ENCODE data around the gene TMPRSS11F. TPM values are rescaled to one million over a fixed set of nuclear protein-coding genes. Genes with fewer than 3 reads are reported as not detected.
"Not testable (repeated sequence)": the region's sequence is repeated elsewhere in the genome, so short reads cannot be mapped to it uniquely, and the experiment has no call there.

TMPRSS11F gene
- total RNA-seq, result not detected
- polyA plus RNA-seq, result not detected
- long read RNA-seq, donor 1, result 0 reads
- long read RNA-seq, donor 2, result 0 reads

DNA sequence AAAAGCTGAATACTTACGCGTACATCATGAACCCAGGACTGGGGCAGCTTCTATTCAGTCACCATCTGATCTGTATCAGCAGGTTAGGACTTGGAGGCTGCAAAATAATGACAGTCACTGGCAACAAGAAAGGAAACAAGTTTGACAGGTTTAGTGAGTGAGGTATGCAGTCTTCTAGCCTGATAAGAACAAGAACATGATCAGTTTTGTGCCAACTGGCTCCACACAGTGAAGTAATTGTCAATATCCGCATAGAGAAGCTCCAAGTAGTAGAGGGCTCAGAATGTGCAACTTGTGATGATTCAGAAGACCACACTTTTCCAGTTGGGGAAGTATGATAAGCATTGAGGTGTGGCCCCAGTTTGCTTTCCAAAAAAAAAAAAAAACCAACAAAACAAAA lies at the start of gene TMPRSS11F:
TMPRSS11F (minus strand) TSS at position 77 of the 400 bp plus-strand sequence; CDS start at position 28, 49 bp downstream.
- 48 to 94% (median 67%) methylated on average over 3 of the region's 3 CpGs for WGBS, 3 donors

DNA sequence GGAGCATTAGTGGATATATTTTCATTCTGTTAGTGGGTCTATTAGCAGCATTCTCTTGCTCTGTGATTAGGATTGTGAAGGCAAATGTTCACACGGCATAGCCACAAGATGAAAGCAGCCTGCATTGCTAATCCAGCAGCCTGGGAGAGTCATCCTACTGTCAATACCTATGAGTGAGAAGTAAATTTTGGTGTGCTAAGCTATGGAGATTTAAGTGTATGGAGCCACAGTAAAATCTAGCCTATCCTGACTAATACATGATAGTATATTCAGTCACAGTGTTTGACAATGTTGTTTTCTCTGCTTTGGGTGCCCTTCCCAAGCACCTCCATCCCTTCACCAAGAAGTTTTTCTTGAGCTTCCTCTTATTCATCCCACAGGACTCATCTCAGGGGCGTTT lies 47.2 kb upstream of the TMPRSS11F start:
- 30 to 34% (median 33%) methylated on average over 2 of the region's 2 CpGs for WGBS, 3 donors

More for the DNA sequence above, at the start of gene TMPRSS11F:
- no peaks in the 10 kb centered on the region for H3K4me1 ChIP-seq
- intact Hi-C loops (cut with DNase I), result no loop called here
- TF ChIP-seq, protein P1, sequence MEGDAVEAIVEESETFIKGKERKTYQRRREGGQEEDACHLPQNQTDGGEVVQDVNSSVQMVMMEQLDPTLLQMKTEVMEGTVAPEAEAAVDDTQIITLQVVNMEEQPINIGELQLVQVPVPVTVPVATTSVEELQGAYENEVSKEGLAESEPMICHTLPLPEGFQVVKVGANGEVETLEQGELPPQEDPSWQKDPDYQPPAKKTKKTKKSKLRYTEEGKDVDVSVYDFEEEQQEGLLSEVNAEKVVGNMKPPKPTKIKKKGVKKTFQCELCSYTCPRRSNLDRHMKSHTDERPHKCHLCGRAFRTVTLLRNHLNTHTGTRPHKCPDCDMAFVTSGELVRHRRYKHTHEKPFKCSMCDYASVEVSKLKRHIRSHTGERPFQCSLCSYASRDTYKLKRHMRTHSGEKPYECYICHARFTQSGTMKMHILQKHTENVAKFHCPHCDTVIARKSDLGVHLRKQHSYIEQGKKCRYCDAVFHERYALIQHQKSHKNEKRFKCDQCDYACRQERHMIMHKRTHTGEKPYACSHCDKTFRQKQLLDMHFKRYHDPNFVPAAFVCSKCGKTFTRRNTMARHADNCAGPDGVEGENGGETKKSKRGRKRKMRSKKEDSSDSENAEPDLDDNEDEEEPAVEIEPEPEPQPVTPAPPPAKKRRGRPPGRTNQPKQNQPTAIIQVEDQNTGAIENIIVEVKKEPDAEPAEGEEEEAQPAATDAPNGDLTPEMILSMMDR (IDR thresholded peaks at IDR 0.05), result no peak
- no peak within 1 kb of the TSS for H3K27ac ChIP-seq
- H3K27me3 ChIP-seq (ENCODE audit: insufficient read depth in 3 of 3, low read length in 2 of 3), result no peaks in the 10 kb centered on the region
- ATAC-seq (no peak), DNase-seq (no peak)
- H3K9me3 ChIP-seq, result no peaks in the 10 kb centered on the region
- no peaks in the 10 kb centered on the region for H3K36me3 ChIP-seq (ENCODE audit: insufficient read depth in 1 of 2, low read depth in 1 of 2)
- H3K4me3 ChIP-seq, result no peak within 1 kb of the TSS

DNA sequence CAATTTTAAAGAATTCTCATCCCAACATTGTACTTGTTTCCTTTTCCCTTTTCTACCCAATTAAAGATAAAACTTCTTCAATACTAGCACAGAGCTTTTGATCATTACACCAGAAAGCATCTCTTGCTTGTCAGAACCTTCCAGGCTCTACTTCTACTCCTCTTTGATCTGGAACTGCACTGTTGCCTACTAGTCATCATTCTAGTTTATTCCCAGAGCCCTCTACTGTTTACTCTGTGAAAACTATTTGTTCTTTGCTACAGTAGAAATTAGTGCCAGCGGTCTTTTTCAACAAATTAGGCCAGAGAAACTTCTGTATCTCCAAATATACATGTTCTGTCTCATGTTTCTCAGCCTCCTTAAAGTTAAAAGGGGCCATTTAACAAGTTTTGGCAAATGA lies 46.8 kb upstream of the TMPRSS11F start:
- Histone ChIP-seq H3K9me3 (no peaks in the 10 kb centered on the region), H3K27ac (no peak overlapping the region), H3K4me1 (no peaks in the 10 kb centered on the region), H3K36me3 (ENCODE audit: insufficient read depth in 1 of 2, low read depth in 1 of 2) (no peaks in the 10 kb centered on the region), H3K27me3 (ENCODE audit: insufficient read depth in 3 of 3, low read length in 2 of 3) (no peaks in the 10 kb centered on the region), H3K4me3 (no peak overlapping the region)
- DNase-seq (no peak), ATAC-seq (no peak)
- intact Hi-C loops (cut with DNase I), result loop anchor here in 1 of 2 donors (10.0 kb wide), 1 partner anchor 432 kb away; no protein-coding TSS in a partner anchor
- TF ChIP-seq, protein P1 (IDR thresholded peaks at IDR 0.05), result no peak
- 20 to 29% (median 25%) methylated on average over 1 of the region's 1 CpG for WGBS, 3 donors

More for the DNA sequence above, 47.2 kb upstream of the TMPRSS11F start:
- ATAC-seq, result no peak
- H3K9me3 ChIP-seq, result no peaks in the 10 kb centered on the region
- no peak for DNase-seq
- no peaks in the 10 kb centered on the region for H3K27me3 ChIP-seq (ENCODE audit: insufficient read depth in 3 of 3, low read length in 2 of 3)
- no peaks in the 10 kb centered on the region for H3K36me3 ChIP-seq (ENCODE audit: insufficient read depth in 1 of 2, low read depth in 1 of 2)
- H3K27ac ChIP-seq, result no peak overlapping the region
- H3K4me1 ChIP-seq, result no peaks in the 10 kb centered on the region
- no peak overlapping the region for H3K4me3 ChIP-seq
- intact Hi-C loops (cut with DNase I), result loop anchor here in 1 of 2 donors (10.0 kb wide), 1 partner anchor 432 kb away; no protein-coding TSS in a partner anchor
- TF ChIP-seq, protein P1 (IDR thresholded peaks at IDR 0.05), result no peak

DNA sequence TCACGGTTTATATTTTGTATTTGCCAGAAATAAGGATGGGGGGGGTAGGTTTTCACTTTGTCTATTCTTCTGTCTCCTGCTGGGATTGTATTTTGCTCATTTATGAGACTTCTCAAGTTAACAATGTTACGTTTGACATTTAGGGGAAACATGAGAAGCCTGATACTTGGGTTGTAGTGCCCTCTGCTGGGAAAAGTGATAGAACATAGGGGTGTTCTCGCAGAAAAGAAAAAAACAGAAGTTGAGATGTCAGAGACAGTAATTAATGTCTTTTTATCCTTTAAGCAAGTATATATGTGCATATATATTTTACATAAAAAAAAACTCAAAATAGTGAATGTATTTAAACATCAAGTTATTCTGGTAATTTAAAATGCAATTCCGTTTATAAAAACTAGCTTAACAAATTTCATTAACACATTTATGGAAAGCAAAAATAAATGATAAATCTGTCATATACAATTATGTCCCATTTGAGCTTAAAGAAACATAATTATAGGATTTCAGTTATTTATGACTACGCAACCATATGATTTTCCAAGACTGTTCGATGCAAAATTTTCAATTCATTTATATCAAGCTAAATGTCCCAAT lies 46.0 kb upstream of the TMPRSS11F start:
- H3K27me3 ChIP-seq (ENCODE audit: insufficient read depth in 3 of 3, low read length in 2 of 3), result no peaks in the 10 kb centered on the region
- DNase-seq, result no peak
- intact Hi-C loops (cut with DNase I), result loop anchor here in 1 of 2 donors (10.0 kb wide), 1 partner anchor 431 kb away; no protein-coding TSS in a partner anchor
- no peaks in the 10 kb centered on the region for H3K36me3 ChIP-seq (ENCODE audit: insufficient read depth in 1 of 2, low read depth in 1 of 2)
- H3K4me1 ChIP-seq, result no peaks in the 10 kb centered on the region
- no peak for ATAC-seq
- H3K4me3 ChIP-seq, result no peak overlapping the region
- H3K9me3 ChIP-seq, result no peaks in the 10 kb centered on the region
- TF ChIP-seq, protein P1 (IDR thresholded peaks at IDR 0.05), result peak; percentile 22
- WGBS, 3 donors, result 35 to 38% (median 37%) methylated on average over 6 of the region's 6 CpGs
- no peak overlapping the region for H3K27ac ChIP-seq

DNA sequence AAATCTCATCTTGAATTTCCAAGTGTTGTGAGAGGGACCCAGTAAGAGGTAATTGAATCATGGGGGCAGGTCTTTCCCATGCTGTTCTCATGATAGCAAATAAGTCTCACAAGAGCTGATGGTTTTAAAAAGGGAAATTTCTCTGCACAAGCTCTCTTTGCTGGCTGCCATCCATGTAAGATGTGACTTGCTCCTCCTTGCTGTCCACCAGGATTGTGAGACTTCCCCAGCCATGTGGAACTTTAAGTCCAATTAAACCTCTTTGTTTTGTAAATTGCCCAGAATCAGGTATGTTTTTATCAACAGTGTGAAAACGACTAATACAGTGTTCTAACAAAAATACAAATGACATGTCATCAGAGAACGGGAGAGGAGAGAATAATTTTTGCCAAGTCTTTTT lies 44.7 kb upstream of the TMPRSS11F start:
- ATAC-seq; H3K4me1 ChIP-seq; DNase-seq; H3K27ac ChIP-seq; H3K4me3 ChIP-seq; H3K27me3 ChIP-seq (ENCODE audit: insufficient read depth in 3 of 3, low read length in 2 of 3); H3K36me3 ChIP-seq (ENCODE audit: insufficient read depth in 1 of 2, low read depth in 1 of 2); H3K9me3 ChIP-seq: not testable (repeated sequence)
- intact Hi-C loops (cut with DNase I), result loop anchor here in 1 of 2 donors (10.0 kb wide), 1 partner anchor 430 kb away; no protein-coding TSS in a partner anchor
- 41 to 49% (median 48%) methylated on average over 2 of the region's 2 CpGs for WGBS, 3 donors

DNA sequence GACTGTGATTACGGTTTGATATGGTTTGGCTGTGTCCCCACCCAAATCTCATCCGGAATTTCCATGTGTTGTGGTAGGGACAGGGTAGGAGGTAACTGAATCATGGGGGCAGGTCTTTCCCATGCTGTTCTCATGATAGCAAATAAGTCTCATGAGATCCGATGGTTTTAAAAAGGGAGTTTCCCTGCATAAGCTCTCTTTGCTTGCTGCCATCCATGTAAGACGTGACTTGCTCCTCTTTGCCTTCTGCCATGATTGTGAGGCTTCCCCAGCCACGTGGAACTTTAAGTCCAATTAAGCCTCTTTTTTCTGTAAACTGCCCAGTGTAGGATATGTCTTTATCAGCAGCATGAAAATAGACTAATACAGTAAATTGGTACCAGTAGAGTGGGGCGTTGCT lies 42.5 kb upstream of the TMPRSS11F start:
- H3K4me3 ChIP-seq; DNase-seq; H3K4me1 ChIP-seq; ATAC-seq; H3K36me3 ChIP-seq (ENCODE audit: insufficient read depth in 1 of 2, low read depth in 1 of 2); H3K27me3 ChIP-seq (ENCODE audit: insufficient read depth in 3 of 3, low read length in 2 of 3); H3K27ac ChIP-seq; H3K9me3 ChIP-seq: not testable (repeated sequence)
- 79 to 82% (median 81%) methylated on average over 6 of the region's 6 CpGs for WGBS, 3 donors
- intact Hi-C loops (cut with DNase I), result loop anchor here in 1 of 2 donors (10.0 kb wide), 1 partner anchor 427 kb away; no protein-coding TSS in a partner anchor
